PC-9 (cell line): Measurements from ENCODE around the gene SIAH3.

Experiments
- EZH2 ChIP-seq: fragments of 200-600 bp; sonication (generic); IDR thresholded peaks from 2 replicates; pipeline ENCODE4 v1.8.0; 2017; ENCODE audit warnings: antibody characterized with exemption, low read depth
- TF ChIP-seq, protein P1 (sequence below): fragments of 200-600 bp; sonication (generic); conservative IDR thresholded peaks from 2 replicates; pipeline ENCODE4 v1.6.1; 2017; ENCODE audit warnings: mixed run types, antibody characterized with exemption, mild to moderate bottlenecking, moderate library complexity

- no peak for TF ChIP-seq EZH2
- TF ChIP-seq, protein P1, sequence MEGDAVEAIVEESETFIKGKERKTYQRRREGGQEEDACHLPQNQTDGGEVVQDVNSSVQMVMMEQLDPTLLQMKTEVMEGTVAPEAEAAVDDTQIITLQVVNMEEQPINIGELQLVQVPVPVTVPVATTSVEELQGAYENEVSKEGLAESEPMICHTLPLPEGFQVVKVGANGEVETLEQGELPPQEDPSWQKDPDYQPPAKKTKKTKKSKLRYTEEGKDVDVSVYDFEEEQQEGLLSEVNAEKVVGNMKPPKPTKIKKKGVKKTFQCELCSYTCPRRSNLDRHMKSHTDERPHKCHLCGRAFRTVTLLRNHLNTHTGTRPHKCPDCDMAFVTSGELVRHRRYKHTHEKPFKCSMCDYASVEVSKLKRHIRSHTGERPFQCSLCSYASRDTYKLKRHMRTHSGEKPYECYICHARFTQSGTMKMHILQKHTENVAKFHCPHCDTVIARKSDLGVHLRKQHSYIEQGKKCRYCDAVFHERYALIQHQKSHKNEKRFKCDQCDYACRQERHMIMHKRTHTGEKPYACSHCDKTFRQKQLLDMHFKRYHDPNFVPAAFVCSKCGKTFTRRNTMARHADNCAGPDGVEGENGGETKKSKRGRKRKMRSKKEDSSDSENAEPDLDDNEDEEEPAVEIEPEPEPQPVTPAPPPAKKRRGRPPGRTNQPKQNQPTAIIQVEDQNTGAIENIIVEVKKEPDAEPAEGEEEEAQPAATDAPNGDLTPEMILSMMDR, result no peak
Measured at GRCh38 chr13:45783346-45784043, 68.1 kb downstream of the SIAH3 start.
